Measurements from ENCODE around the gene CEP120.

- TF ChIP-seq, protein P1, sequence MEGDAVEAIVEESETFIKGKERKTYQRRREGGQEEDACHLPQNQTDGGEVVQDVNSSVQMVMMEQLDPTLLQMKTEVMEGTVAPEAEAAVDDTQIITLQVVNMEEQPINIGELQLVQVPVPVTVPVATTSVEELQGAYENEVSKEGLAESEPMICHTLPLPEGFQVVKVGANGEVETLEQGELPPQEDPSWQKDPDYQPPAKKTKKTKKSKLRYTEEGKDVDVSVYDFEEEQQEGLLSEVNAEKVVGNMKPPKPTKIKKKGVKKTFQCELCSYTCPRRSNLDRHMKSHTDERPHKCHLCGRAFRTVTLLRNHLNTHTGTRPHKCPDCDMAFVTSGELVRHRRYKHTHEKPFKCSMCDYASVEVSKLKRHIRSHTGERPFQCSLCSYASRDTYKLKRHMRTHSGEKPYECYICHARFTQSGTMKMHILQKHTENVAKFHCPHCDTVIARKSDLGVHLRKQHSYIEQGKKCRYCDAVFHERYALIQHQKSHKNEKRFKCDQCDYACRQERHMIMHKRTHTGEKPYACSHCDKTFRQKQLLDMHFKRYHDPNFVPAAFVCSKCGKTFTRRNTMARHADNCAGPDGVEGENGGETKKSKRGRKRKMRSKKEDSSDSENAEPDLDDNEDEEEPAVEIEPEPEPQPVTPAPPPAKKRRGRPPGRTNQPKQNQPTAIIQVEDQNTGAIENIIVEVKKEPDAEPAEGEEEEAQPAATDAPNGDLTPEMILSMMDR (IDR thresholded peaks at IDR 0.05; ENCODE audit: low read depth, low read length, poor library complexity, severe bottlenecking): no peak
- TF ChIP-seq EZH2phosphoT487 (IDR thresholded peaks at IDR 0.05; ENCODE audit: borderline replicate concordance, low read length): no peak
These were observed 118.4 kb downstream of the CEP120 start for GRCh38 chr5:123304777-123305316.

Data from DOHH2 (cell line).